RWPE1 (cell line): ENCODE results near the gene DYNC1I1.

Experiments
- CTCF ChIA-PET: fragments of 350-600 bp; sonication (Branson Sonifier 250); formaldehyde crosslinking; extraction: SDS; loops from one replicate; lab custom pipeline; 2021; lab: Yijun Ruan, JAX
- POLR2A ChIA-PET: fragments of 400-600 bp; formaldehyde crosslinking; extraction: SDS; loops from one replicate; lab custom pipeline; 2020; ENCODE audit warnings: antibody characterized with exemption; ENCODE audit not compliant: low non-redundant PET; lab: Yijun Ruan, JAX
- DNase-seq: peaks from one replicate; pipeline ENCODE4 v3.0.0; 2012; ENCODE audit warnings: low spot score
- H3K27ac ChIP-seq: fragments of 450-650 bp; 2 replicates; pipeline ENCODE4 v1.5.1; 2017
- TF ChIP-seq, protein P1 (sequence below): fragments of 450-650 bp; conservative IDR thresholded peaks from 2 replicates; pipeline ENCODE4 v1.5.1; 2017; ENCODE audit warnings: low read depth, mild to moderate bottlenecking

The DYNC1I1 gene

GRCh38 chr7:95828824-95829790 lies 56.8 kb downstream of the DYNC1I1 start:
- no peak for DNase-seq
- ChIA-PET POLR2A (no interaction called here), CTCF (no interaction called here)
- TF ChIP-seq, protein P1, sequence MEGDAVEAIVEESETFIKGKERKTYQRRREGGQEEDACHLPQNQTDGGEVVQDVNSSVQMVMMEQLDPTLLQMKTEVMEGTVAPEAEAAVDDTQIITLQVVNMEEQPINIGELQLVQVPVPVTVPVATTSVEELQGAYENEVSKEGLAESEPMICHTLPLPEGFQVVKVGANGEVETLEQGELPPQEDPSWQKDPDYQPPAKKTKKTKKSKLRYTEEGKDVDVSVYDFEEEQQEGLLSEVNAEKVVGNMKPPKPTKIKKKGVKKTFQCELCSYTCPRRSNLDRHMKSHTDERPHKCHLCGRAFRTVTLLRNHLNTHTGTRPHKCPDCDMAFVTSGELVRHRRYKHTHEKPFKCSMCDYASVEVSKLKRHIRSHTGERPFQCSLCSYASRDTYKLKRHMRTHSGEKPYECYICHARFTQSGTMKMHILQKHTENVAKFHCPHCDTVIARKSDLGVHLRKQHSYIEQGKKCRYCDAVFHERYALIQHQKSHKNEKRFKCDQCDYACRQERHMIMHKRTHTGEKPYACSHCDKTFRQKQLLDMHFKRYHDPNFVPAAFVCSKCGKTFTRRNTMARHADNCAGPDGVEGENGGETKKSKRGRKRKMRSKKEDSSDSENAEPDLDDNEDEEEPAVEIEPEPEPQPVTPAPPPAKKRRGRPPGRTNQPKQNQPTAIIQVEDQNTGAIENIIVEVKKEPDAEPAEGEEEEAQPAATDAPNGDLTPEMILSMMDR = no peak
- no peak overlapping the region for H3K27ac ChIP-seq

DNA sequence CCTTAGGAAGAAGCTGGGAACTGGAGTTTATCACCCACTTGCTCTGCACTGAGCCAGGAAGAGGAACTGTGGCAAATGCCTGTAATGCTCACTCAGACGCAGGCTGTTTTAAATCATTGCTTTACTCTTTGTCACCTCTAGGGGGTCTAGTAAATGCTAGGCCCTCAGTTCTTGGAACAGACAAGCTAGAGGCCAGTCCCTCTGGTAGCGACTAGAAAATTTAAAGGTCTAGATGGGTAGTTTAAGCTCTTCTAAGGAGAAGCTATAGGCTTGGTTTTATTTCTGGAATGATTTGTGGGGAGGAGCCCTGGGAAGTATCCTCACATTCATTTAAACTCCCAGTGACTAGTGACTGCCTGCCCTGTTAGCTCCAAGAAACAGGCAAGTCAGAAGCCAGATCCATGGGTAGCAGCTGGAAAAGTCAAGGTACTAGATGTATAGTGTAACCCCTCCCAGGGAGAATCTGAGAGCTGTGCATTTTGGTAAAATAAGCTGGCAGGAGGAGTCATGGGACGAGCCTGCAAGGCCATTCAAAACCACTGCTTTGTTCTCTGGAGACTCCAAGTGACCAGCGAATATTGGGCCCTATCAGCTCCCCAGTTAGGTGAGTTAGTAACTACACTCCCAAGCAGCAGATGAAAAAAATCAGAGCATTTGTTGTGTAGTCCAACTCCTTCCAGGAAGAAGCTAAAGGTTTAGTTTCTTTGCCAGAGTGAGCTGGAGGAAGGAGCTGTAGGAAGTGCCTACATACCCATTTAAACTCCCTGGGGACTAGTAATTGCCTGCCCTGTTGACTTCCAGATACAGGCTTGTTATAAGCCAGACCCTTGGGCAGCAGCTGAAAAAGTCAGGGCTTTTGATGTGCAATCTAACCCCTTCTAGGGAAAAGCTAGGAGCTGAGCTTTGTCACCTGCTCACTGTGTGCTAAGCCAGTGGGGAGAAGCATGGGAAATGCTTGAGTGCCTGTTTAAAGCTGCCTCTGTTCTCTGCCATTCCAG lies 68.9 kb downstream of the DYNC1I1 start:
- CTCF ChIA-PET = interaction anchor here (0.6 to 1.1 kb wide), 3 partner anchors 11 to 45 kb away, joined by 3 read pairs; no protein-coding TSS in a partner anchor
- DNase-seq = peak; percentile 17
- POLR2A ChIA-PET = no interaction called here
- TF ChIP-seq, protein P1 = peak; percentile 19; the same call in 1 of the 2 replicates
- no peak overlapping the region for H3K27ac ChIP-seq

GRCh38 chr7:95843286-95843685 lies 70.9 kb downstream of the DYNC1I1 start:
- no peak for DNase-seq
- ChIA-PET CTCF (no interaction called here), POLR2A (no interaction called here)
- TF ChIP-seq, protein P1 = no peak
- H3K27ac ChIP-seq = no peak overlapping the region

- no peak overlapping the region for H3K27ac ChIP-seq
- POLR2A ChIA-PET = no interaction called here
- CTCF ChIA-PET = no interaction called here
- TF ChIP-seq, protein P1 = no peak
- no peak for DNase-seq
Measured at GRCh38 chr7:95845007-95845406, 72.7 kb downstream of the DYNC1I1 start.

GRCh38 chr7:95847061-95847460 lies 74.7 kb downstream of the DYNC1I1 start:
- CTCF ChIA-PET = no interaction called here
- DNase-seq = no peak
- POLR2A ChIA-PET = no interaction called here

More at GRCh38 chr7:95847061-95847460, 74.7 kb downstream of the DYNC1I1 start:
- H3K27ac ChIP-seq = no peak overlapping the region
- TF ChIP-seq, protein P1 = no peak
